Panc1 (cell line): ENCODE measurements around the gene PLA2G15.

ENCODE experiments used
- CTCF ChIP-seq: fragments of 450-650 bp; IDR thresholded peaks from 2 replicates; pipeline ENCODE4 v1.5.1; 2017; ENCODE audit warnings: mild to moderate bottlenecking
- POLR2AphosphoS5 ChIP-seq: IDR thresholded peaks from 2 replicates; pipeline ENCODE4 v1.6.1; 2012; ENCODE audit warnings: mild to moderate bottlenecking, low read depth, low read length, moderate library complexity
- REST ChIP-seq, 2 experiments: IDR thresholded peaks; 2 replicates each; pipeline ENCODE4 v1.6.1; 2011 to 2012; ENCODE audit warnings: low read depth in 2 of 2, control low read depth in 1 of 2, low read length in 1 of 2, mild to moderate bottlenecking in 1 of 2, moderate library complexity in 1 of 2; ENCODE audit not compliant: insufficient read depth in 1 of 2
- SIN3A ChIP-seq: IDR thresholded peaks from 2 replicates; pipeline ENCODE4 v1.6.1; 2012; ENCODE audit warnings: low read depth, mild to moderate bottlenecking, low read length, moderate library complexity, borderline replicate concordance; ENCODE audit not compliant: insufficient read depth
- TCF7L2 ChIP-seq: IDR thresholded peaks from 2 replicates; pipeline ENCODE4 v1.6.1; 2011; ENCODE audit warnings: mild to moderate bottlenecking, low read depth, low read length, inconsistent platforms

- no peak for TF ChIP-seq CTCF
- no peak for TF ChIP-seq SIN3A
- no peak for TF ChIP-seq REST (IDR thresholded peaks at IDR 0.05; ENCODE audit: insufficient read depth in 1 of 2, low read depth in 2 of 2, low read length in 1 of 2)
- TF ChIP-seq POLR2AphosphoS5: no peak
- no peak for TF ChIP-seq TCF7L2
These were observed 28.9 kb upstream of the PLA2G15 start for GRCh38 chr16:68216240-68216639.
